IMR-90 (cell line): Measurements from ENCODE around the gene NEU1. TPM values are rescaled to one million over a fixed set of nuclear protein-coding genes. Genes with fewer than 3 reads are reported as not detected.

Experiments used
- ATAC-seq: fragments of 200-7000 bp; cut with Tn5 transposase; 2 replicates; pipeline ENCODE4 v1.9.1; 2020; ENCODE audit warnings: low read depth, mild to moderate bottlenecking, moderate library complexity
- BruUV-seq: library from RNA; stranded (reverse); fragments of 400-500 nt; replicated peaks from 2 replicates; lab custom pipeline; 2021; lab: Mats Ljungman, UMichigan
- CTCF ChIA-PET: fragments of 300-600 bp; formaldehyde crosslinking; extraction: SDS; loops from one replicate; lab custom pipeline; 2021; ENCODE audit warnings: antibody characterized with exemption; lab: Yijun Ruan, JAX
- POLR2A ChIA-PET: fragments of 300-600 bp; sonication (Branson Sonifier 250); formaldehyde crosslinking; loops from one replicate; lab custom pipeline; 2022; ENCODE audit warnings: antibody characterized with exemption; ENCODE audit not compliant: unreplicated experiment; lab: Charles Lee
- DNase-seq: peaks from one replicate; pipeline ENCODE4 v3.0.0; 2013
- H2AFZ ChIP-seq: replicated peaks from 2 replicates; pipeline ENCODE3; 2013; ENCODE audit warnings: low read length, mild to moderate bottlenecking; ENCODE audit not compliant: poor library complexity
- H2AK5ac ChIP-seq: 2 replicates; pipeline ENCODE4 v1.6.1; 2013; ENCODE audit warnings: low read depth, low read length, inconsistent platforms
- H2AK9ac ChIP-seq: replicated peaks from 2 replicates; pipeline ENCODE3; 2013; ENCODE audit warnings: mild to moderate bottlenecking, low read depth, low read length, moderate library complexity; ENCODE audit not compliant: poor library complexity
- H2BK120ac ChIP-seq: 2 replicates; pipeline ENCODE4 v1.6.1; 2013; ENCODE audit warnings: low read depth, low read length, inconsistent platforms
- H2BK15ac ChIP-seq: 3 replicates; pipeline ENCODE4 v1.6.1; 2013; ENCODE audit warnings: low read depth, low read length, inconsistent platforms
- H2BK20ac ChIP-seq: 2 replicates; pipeline ENCODE4 v1.6.1; 2013; ENCODE audit warnings: low read depth, mild to moderate bottlenecking, inconsistent platforms, low read length, moderate library complexity
- H2BK5ac ChIP-seq: 2 replicates; pipeline ENCODE4 v1.6.1; 2013; ENCODE audit warnings: mild to moderate bottlenecking, low read depth, low read length, inconsistent platforms; ENCODE audit not compliant: poor library complexity, severe bottlenecking
- H3K14ac ChIP-seq: replicated peaks from 2 replicates; pipeline ENCODE4 v1.6.1; 2013; ENCODE audit warnings: low read depth, low read length, inconsistent platforms
- H3K18ac ChIP-seq: 2 replicates; pipeline ENCODE4 v1.6.1; 2013; ENCODE audit warnings: low read depth, low read length, control low read depth
- H3K23ac ChIP-seq: 2 replicates; pipeline ENCODE4 v1.6.1; 2013; ENCODE audit warnings: low read depth, low read length, inconsistent platforms
- H3K27ac ChIP-seq: 2 replicates; pipeline ENCODE4 v1.5.1; 2013; ENCODE audit warnings: mild to moderate bottlenecking, control low read depth, low read length; ENCODE audit not compliant: insufficient read depth
- H3K27me3 ChIP-seq: 2 replicates; pipeline ENCODE4 v1.6.1; 2013; ENCODE audit warnings: low read length; ENCODE audit not compliant: control insufficient read depth, insufficient read depth
- H3K36me3 ChIP-seq: 2 replicates; pipeline ENCODE4 v1.6.1; 2013; ENCODE audit warnings: low read length, mixed read lengths; ENCODE audit not compliant: control insufficient read depth, insufficient read depth
- H3K4ac ChIP-seq: 2 replicates; pipeline ENCODE4 v1.6.1; 2013; ENCODE audit warnings: low read depth, low read length, inconsistent platforms
- H3K4me1 ChIP-seq: 2 replicates; pipeline ENCODE4 v1.6.1; 2013; ENCODE audit warnings: low read length, mixed read lengths; ENCODE audit not compliant: control insufficient read depth, insufficient read depth
- H3K4me2 ChIP-seq: 2 replicates; pipeline ENCODE4 v1.6.1; 2013; ENCODE audit warnings: low read depth, mild to moderate bottlenecking, control low read depth, low read length, moderate library complexity
- H3K4me3 ChIP-seq: 2 replicates; pipeline ENCODE4 v1.5.1; 2013; ENCODE audit warnings: low read depth, mild to moderate bottlenecking, control low read depth, low read length, moderate library complexity; ENCODE audit not compliant: insufficient read depth
- H3K56ac ChIP-seq: 2 replicates; pipeline ENCODE4 v1.6.1; 2013; ENCODE audit warnings: low read length, inconsistent platforms; ENCODE audit not compliant: insufficient read depth; ENCODE audit errors: extremely low read depth
- H3K79me1 ChIP-seq, 2 experiments: 2 replicates each; pipeline ENCODE4 v1.6.1; 2013; ENCODE audit warnings: low read length in 2 of 2, inconsistent platforms in 1 of 2, low read depth in 1 of 2
- H3K9ac ChIP-seq: 2 replicates; pipeline ENCODE4 v1.6.1; 2013; ENCODE audit warnings: low read depth, low read length, control low read depth
- H3K9me1 ChIP-seq: 2 replicates; pipeline ENCODE4 v1.6.1; 2013; ENCODE audit warnings: low read length, inconsistent platforms; ENCODE audit not compliant: insufficient read depth
- H3K9me3 ChIP-seq: 2 replicates; pipeline ENCODE4 v1.6.1; 2013; ENCODE audit warnings: low read length; ENCODE audit not compliant: control insufficient read depth, insufficient read depth
- H4K20me1 ChIP-seq: 2 replicates; pipeline ENCODE4 v1.6.1; 2013; ENCODE audit warnings: low read length, inconsistent platforms; ENCODE audit not compliant: insufficient read depth
- H4K5ac ChIP-seq: 2 replicates; pipeline ENCODE4 v1.6.1; 2013; ENCODE audit warnings: mild to moderate bottlenecking, low read depth, low read length, control low read depth
- H4K8ac ChIP-seq, 2 experiments: 2 replicates each; pipeline ENCODE4 v1.6.1; 2013; ENCODE audit warnings: low read depth in 2 of 2, low read length in 2 of 2, control low read depth in 1 of 2, inconsistent platforms in 1 of 2
- H4K91ac ChIP-seq: 2 replicates; pipeline ENCODE4 v1.6.1; 2013; ENCODE audit warnings: low read depth, low read length, inconsistent platforms; ENCODE audit not compliant: insufficient read depth
- CTCF ChIP-seq: conservative IDR thresholded peaks from 2 replicates; pipeline ENCODE4 v1.5.1; 2012; ENCODE audit warnings: mild to moderate bottlenecking, low read depth, low read length, improper control_type of control experiment
- FOS ChIP-seq: fragments of 150-350 bp; IDR thresholded peaks from 2 replicates; pipeline ENCODE4 v1.6.1; 2016; ENCODE audit warnings: low read depth, low read length
- MAFK ChIP-seq: IDR thresholded peaks from 2 replicates; pipeline ENCODE4 v1.6.1; 2012; ENCODE audit warnings: low read depth, low read length, improper control_type of control experiment
- MXI1 ChIP-seq: IDR thresholded peaks from 2 replicates; pipeline ENCODE4 v1.6.1; 2012; ENCODE audit warnings: low read depth, mild to moderate bottlenecking, low read length, moderate library complexity, borderline replicate concordance
- NFE2L2 ChIP-seq: fragments of 150-350 bp; IDR thresholded peaks from 2 replicates; pipeline ENCODE4 v1.6.1; 2016; ENCODE audit warnings: low read depth, mild to moderate bottlenecking, low read length
- RAD21 ChIP-seq: IDR thresholded peaks from 2 replicates; pipeline ENCODE4 v1.6.1; 2012; ENCODE audit warnings: low read length, improper control_type of control experiment
- RFX5 ChIP-seq: IDR thresholded peaks from 2 replicates; pipeline ENCODE4 v1.8.0; 2012; ENCODE audit warnings: low read depth, mild to moderate bottlenecking, low read length, moderate library complexity
- SMC3 ChIP-seq: fragments of 150-350 bp; IDR thresholded peaks from 2 replicates; pipeline ENCODE4 v1.6.1; 2016; ENCODE audit warnings: low read depth, mild to moderate bottlenecking, antibody characterized with exemption, low read length, moderate library complexity
- WGBS, 2 experiments: methylation state at CpG; one replicate each; pipeline versions ENCODE4 v1.1.5 to v1.1.7; 2013; ENCODE audit warnings: missing lambda C conversion rate in 2 of 2; ENCODE audit not compliant: insufficient read length in 1 of 2; ENCODE audit errors: extremely low coverage in 2 of 2; 5-methylcytosine and 5-hydroxymethylcytosine counted together
- dilution Hi-C: fragments of 300-500 bp; cut with HindIII; formaldehyde crosslinking; loops from one replicate; pipeline ENCODE4 v1.14.3; 2018; ENCODE audit warnings: low sequenced_read_pairs; ENCODE audit not compliant: unreplicated experiment
- in situ Hi-C: fragments of 300-500 bp; cut with MboI; formaldehyde crosslinking; loops from 3 replicates; pipeline ENCODE4 v1.14.3; 2019; ENCODE audit warnings: low sequenced_read_pairs, inconsistent platforms, mixed read lengths
- intact Hi-C: fragments of 100-400 bp; cut with micrococcal nuclease; formaldehyde crosslinking; loops from 2 replicates; pipeline ENCODE4 v1.10.0; 2022
- polyA plus RNA-seq, 3 experiments: library from polyadenylated mRNA; depleted of rRNA; stranded (reverse); fragments of >200 nt; gene quantifications; 2 replicates each; pipeline ENCODE4 v1.2.3, GENCODE V29; 2012; ENCODE audit warnings: low replicate concordance in 1 of 3
- total RNA-seq: library from RNA; depleted of rRNA; stranded (reverse); fragments of >200 nt; gene quantifications from 2 replicates; pipeline ENCODE4 v1.2.3, GENCODE V29; 2012

Gene NEU1
- total and polyA plus RNA-seq, 2 of the 4 experiments (the other 2 are of a cell fraction), result 28.5 to 36.2 TPM

- no peak overlapping the region for H2BK5ac ChIP-seq
- dilution Hi-C loops, result no loop called here
- no peak overlapping the region for H2AK5ac ChIP-seq
- no peak overlapping the region for H4K5ac ChIP-seq
- H2BK120ac ChIP-seq, result no peak overlapping the region
- H3K27me3 ChIP-seq, result no peaks in the 10 kb centered on the region
- WGBS, 2 experiments, result 100% methylated on average over 1 of the region's 7 CpGs; no CpG with 5 or more reads in 1 of the 2 experiments
- H3K9me1 ChIP-seq, result peaks cover 2% of the 10 kb centered on the region; the same call in 1 of the 2 replicates
- no peak for TF ChIP-seq SMC3
- TF ChIP-seq MXI1, result no peak
- no peak for TF ChIP-seq FOS
- no peak for TF ChIP-seq RAD21
- TF ChIP-seq MAFK, result no peak
- TF ChIP-seq NFE2L2, result no peak
- TF ChIP-seq RFX5, result no peak
- no peak for TF ChIP-seq CTCF
- no peak overlapping the region for H4K91ac ChIP-seq
- no peak overlapping the region for H3K56ac ChIP-seq
- no peak overlapping the region for H3K4me3 ChIP-seq
- H2BK20ac ChIP-seq, result no peak overlapping the region
- no peak overlapping the region for H3K4ac ChIP-seq
- H3K27ac ChIP-seq, result no peak overlapping the region
- no peak overlapping the region for H2BK15ac ChIP-seq
- no peaks in the 10 kb centered on the region for H3K9me3 ChIP-seq
- H3K14ac ChIP-seq, result no peak overlapping the region
- no peak overlapping the region for H3K9ac ChIP-seq
- ChIA-PET POLR2A (no interaction called here), CTCF (no interaction called here)
- peaks cover 4% of the 10 kb centered on the region for H3K4me1 ChIP-seq
- in situ Hi-C loops, result no loop called here
- H2AFZ ChIP-seq, result no peak overlapping the region
- ATAC-seq, result no peak
- no peak for DNase-seq
- no peak overlapping the region for H3K18ac ChIP-seq
- no peaks in the 10 kb centered on the region for H4K20me1 ChIP-seq
- no TSS peak for BruUV-seq
- peaks cover 23% of the 10 kb centered on the region for H3K36me3 ChIP-seq
- H4K8ac ChIP-seq, result no peak overlapping the region
- peaks cover 7 to 20% of the 10 kb centered on the region in 2 experiments; a peak in 2 of 4 replicates for H3K79me1 ChIP-seq
- intact Hi-C loops, result no loop called here
- no peak overlapping the region for H3K4me2 ChIP-seq
- H2AK9ac ChIP-seq, result no peak overlapping the region
- no peak overlapping the region for H3K23ac ChIP-seq
Observed at GRCh38 chr6:31861150-31861549, 1.5 kb downstream of the NEU1 start.
